ENCODE data around the gene LDLR. TPM values are rescaled to one million over a fixed set of nuclear protein-coding genes. Genes with fewer than 3 reads are reported as not detected.

Gene LDLR
- 10 to 100 TPM; 15.3 to 39.5 (median 20.0) TPM for polyA plus RNA-seq (ENCODE audit: insufficient read length in 10 of 10)
- long read RNA-seq, donor 1, partial matches to known transcripts, result 0 of 2 reads
- long read RNA-seq, donor 1, other reads (novel, unspliced or antisense), result 0 of 2 reads
- long read RNA-seq, donor 2, result 0 reads
- long read RNA-seq, donor 3, result 0 reads
- long read RNA-seq, donor 4, result 0 reads
- long read RNA-seq, donor 5, partial matches to known transcripts, result 20 of 22 reads
- long read RNA-seq, donor 5, other reads (novel, unspliced or antisense), result 0 of 22 reads
- long read RNA-seq, donor 6, partial matches to known transcripts, result 0 of 1 reads
- long read RNA-seq, donor 6, other reads (novel, unspliced or antisense), result 0 of 1 reads
- long read RNA-seq, donor 7, partial matches to known transcripts, result 0 of 4 reads
- long read RNA-seq, donor 7, other reads (novel, unspliced or antisense), result 0 of 4 reads
- long read RNA-seq, donor 8, partial matches to known transcripts, result 0 of 2 reads
- long read RNA-seq, donor 8, other reads (novel, unspliced or antisense), result 0 of 2 reads
- long read RNA-seq, donor 9, result 0 reads

DNA sequence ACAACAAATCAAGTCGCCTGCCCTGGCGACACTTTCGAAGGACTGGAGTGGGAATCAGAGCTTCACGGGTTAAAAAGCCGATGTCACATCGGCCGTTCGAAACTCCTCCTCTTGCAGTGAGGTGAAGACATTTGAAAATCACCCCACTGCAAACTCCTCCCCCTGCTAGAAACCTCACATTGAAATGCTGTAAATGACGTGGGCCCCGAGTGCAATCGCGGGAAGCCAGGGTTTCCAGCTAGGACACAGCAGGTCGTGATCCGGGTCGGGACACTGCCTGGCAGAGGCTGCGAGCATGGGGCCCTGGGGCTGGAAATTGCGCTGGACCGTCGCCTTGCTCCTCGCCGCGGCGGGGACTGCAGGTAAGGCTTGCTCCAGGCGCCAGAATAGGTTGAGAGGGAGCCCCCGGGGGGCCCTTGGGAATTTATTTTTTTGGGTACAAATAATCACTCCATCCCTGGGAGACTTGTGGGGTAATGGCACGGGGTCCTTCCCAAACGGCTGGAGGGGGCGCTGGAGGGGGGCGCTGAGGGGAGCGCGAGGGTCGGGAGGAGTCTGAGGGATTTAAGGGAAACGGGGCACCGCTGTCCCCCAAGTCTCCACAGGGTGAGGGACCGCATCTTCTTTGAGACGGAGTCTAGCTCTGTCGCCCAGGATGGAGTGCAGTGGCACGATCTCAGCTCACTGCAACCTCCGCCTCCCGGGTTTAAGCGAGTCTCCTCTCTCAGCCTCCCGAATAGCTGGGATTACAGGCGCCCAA, at the start of gene LDLR:
Gene LDLR (plus strand): TSS at position 210 of the 760 bp plus-strand sequence. CDS start 86 bp downstream, at position 296.
- DNase-seq, result peak; percentile 91 to 97 (median 93)

DNA sequence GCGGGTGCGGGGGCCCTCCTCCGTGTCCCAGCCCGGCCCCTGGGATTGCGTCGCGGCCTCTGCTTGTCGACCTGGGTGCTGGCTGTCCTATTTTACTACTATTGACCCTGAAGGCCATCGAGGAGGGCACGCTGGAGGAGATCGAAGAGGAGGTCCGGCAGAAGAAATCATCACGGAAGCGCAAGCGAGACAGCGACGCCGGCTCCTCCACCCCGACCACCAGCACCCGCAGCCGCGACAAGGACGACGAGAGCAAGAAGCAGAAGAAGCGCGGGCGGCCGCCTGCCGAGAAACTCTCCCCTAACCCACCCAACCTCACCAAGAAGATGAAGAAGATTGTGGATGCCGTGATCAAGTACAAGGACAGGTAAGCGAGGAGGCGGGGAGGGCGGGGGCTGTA, 48.1 kb upstream of the LDLR start:
- DNase-seq, result no peak

DNA sequence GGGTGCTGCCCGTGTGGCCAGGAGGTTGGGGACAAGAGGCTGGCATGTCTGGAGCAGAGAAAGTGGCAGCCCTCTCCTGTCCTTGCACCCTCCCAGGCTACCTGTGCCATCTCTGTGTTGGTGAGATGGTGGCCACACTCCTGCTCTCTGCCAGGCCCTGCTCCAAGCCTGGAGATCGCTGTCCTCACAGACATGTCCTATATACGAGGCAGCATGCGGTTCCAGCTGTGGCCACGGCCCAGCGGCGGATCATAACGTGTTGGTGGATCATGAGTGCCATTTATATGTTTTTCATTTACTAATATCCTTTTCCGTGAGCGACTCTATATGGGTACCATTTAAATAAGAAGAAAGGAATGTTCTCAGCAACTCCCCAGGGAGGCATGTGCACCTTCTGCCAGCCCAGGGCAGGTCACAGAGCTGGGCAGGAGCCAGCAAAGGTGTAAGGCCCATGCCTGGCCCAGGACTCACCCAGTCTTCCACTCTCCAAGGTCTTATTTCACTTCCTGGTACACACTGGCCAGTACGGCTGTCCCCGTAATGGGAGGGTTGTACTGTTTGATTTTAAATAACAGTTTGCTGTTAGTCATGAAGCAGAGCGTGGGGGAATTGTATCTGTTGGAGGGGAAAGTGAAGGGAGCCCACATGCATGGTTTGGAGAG, 47.2 kb upstream of the LDLR start:
- no peak for DNase-seq

DNA sequence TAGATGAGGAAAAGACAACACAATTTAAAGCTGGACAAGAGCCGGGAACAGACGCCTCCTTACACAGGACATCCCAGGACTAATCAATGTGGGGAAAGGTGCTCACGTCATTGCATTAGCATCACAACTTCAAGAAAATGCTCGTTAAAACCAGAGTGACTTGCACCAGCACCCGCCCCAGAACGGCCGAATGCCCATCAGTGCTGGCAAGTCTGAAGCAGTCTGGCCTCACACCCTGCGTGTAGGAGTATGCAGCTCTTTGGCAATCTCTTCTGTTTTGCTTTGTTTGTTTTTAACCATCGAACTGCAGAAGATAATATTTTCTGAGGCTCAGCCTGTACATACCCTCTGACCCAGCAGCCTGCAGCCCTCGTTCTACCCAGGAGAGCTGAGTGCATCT, 44.8 kb upstream of the LDLR start:
- DNase-seq, result no peak

DNA sequence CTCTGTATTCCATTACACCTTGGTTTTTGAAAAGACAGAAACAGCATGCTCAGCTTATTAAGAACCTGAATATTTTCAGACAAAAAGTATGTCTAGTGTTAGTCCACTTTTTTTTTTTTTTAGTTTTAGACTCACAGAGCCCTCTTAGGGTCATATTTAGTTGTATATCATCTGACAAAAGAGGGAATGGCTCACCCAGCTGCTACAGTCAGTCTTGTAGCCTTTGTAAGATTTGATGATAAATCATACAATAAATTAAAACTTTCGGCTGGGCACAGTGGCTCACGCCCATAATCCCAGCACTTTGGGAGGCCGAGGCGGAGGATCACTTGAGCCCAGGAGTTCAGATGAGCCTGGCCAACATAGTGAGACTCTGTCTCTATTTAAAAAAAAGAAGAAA, 43.7 kb upstream of the LDLR start:
- DNase-seq, result no peak

DNA sequence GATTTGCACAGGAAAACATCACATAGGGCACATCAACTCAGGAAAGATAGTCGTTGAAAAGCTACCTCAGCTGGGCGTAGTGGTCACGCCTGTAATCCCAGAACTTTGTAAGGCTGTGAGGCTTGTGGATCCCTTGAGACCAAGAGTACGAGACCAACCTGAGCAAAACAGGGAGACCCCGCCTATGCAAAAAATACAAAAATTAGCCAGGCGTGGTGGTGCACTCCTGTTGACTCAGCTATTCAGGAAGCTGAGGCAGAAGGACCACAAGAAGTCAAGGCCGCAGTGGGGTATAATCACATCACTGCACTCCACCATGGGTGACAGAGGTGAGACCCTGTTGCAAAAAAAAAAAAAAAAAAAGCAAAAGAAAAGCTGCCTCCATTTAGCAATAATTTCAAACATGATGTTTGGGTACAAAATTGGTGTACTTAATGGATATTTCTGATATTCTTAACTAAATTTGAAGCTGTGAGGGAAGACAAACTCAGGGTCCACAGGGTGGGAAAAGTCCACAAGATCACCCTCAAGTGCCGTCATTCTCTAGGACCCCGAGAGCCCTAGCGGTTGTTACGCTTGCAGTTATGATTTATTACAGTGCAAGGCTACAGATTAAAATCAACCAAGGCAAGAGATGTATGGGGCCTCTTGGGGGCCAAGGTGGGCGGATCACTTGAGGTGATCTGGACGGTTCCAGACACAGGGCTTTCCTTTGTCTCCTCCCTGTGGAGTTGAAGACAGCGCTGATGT, 42.5 kb upstream of the LDLR start:
- no peak for DNase-seq

DNA sequence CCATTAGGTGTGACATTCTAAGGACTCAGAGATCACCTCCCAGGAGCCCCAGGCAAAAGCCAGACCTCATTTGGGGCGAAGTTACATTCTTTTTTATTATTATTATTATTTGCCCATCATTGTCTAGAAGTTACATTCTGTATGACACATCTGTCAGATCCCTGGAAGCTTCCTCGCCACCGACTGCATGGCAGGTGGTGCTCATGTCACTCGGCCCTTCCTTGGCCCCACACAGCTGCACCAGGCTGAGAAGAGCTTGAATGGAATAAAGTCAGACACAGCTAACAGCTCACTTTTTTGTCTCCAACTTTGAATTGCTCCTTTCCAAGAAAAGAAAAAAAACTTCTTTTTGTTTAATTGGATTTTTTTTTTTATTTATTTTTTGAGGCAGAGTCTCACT, 41.4 kb upstream of the LDLR start:
- DNase-seq, result no peak

DNA sequence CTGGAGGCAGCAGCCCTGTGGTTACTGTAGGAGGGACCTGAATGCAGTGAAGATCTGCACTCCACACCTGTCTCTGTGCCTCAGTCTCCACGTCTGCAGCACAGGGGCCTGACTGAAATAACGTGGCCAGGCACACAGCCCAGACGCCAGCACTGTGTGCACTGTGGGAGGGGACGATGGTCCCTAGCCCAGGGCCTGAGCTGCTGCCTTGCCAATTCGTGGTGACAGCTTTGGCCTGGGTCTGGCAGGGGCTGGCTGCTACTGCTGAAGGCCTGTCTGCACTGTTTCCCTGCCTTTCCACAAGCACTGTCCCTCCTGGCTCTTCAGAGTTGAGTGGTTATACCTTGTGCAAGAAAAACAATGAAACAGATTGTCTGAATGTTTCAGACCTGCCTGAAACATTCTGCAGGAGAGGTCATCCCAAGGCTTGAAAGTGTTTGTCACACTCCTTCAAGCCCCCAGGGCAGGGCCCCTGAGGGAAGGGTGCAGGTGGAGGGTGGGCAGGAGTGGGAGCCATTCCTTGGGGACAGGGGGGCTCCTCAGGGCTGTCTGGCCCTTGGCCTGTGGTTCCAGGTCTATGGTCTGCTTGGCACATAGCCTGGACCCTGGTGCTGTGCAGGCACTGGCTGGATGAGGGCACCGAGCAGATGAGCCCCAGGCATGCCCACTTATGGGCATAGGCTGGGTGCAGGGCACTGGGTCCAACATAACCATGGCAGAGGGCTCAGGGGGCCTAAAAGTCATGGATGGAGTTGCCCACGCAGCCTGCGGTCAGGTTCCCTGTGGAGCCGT, 38.7 kb upstream of the LDLR start:
- DNase-seq, result no peak

DNA sequence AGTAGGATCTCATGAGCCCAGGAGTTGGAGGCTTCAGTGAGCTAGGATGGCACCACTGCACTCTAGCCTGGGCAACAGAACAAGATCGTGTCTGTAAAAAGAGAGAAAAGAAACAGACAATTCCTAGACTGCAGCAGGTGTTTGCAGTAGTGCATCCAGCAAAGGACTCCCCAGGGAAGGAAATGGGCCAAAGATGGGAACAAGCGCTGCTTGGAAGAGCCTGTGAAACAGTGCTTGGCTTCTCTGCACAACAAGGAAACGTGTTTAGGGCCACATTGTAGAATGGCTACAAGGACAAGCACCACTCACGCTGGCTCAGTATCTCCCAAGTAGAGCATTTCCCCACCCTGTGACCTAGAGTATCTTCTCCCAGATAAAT, 35.5 kb upstream of the LDLR start:
- peak in 2 of 3 donors; percentile 43 to 75 for DNase-seq

DNA sequence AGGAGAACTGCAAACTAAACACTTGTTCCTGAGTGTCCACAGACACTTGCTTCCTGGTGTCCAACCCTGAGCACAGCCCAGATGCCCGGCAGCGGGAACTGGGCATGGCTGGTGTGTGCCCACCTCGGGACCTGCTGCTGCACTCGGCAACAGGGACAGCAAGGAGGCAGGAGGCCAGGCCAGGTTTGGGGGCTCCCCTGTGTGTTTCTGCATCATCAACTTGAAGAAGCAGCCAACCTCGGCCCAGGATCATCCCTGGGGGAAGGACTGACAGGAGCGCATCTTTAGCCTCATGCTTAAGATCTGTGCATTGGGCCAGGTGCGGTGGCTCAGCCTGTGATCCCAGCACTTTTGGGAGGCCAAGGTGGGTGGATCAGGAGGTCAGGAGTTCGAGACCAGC, 35.1 kb upstream of the LDLR start:
- DNase-seq, result no peak

DNA sequence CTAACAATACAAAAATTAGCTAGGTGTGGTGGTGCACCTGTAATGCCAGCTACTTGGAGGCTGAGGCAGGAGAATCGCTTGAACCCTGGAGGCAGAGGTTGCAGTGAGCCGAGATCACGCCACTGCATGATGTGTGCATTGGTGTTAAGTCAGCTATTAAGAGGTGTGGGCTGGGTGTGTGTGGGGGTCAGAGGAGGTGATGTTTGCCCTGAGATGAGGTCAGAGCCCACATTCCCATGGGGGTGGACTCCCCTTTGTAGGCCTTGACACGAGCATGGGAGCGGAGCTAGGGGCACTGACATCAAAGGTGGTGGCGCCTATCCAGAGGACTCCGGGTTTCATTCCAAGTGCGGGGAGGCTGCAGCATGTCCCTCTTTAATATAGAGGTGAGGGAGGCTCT, 34.6 kb upstream of the LDLR start:
- no peak for DNase-seq

DNA sequence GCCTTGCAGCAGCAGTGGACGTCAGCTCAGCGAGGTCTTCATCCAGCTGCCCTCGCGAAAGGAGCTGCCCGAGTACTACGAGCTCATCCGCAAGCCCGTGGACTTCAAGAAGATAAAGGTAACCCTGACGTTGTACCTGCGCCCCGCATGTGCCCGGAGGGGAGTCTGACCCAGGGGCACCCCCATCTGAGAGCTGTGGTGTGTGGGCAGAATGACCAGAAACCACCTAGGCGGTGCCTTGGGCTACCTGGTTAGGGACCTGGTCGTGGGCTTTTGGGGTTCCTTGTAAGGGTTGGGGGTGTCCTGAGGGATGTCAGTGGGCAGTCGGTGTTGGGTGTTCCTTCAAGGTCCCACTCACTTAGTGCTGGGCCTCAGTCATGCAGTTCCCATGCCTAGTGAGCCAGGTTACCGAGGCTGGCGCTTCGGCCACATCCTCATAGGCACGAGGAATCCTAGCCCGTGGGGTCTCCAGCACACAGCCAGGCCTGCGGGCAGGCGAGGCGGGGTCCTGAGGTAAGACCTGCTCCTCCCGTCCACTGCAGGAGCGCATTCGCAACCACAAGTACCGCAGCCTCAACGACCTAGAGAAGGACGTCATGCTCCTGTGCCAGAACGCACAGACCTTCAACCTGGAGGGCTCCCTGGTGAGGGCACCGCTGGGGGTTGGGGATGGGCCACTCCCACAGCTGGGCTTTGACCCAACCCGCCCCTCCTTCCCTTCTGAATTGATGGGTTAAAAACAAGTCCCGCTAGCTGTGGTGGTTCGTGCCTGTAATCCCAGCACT, 30.8 kb upstream of the LDLR start:
- no peak for DNase-seq

DNA sequence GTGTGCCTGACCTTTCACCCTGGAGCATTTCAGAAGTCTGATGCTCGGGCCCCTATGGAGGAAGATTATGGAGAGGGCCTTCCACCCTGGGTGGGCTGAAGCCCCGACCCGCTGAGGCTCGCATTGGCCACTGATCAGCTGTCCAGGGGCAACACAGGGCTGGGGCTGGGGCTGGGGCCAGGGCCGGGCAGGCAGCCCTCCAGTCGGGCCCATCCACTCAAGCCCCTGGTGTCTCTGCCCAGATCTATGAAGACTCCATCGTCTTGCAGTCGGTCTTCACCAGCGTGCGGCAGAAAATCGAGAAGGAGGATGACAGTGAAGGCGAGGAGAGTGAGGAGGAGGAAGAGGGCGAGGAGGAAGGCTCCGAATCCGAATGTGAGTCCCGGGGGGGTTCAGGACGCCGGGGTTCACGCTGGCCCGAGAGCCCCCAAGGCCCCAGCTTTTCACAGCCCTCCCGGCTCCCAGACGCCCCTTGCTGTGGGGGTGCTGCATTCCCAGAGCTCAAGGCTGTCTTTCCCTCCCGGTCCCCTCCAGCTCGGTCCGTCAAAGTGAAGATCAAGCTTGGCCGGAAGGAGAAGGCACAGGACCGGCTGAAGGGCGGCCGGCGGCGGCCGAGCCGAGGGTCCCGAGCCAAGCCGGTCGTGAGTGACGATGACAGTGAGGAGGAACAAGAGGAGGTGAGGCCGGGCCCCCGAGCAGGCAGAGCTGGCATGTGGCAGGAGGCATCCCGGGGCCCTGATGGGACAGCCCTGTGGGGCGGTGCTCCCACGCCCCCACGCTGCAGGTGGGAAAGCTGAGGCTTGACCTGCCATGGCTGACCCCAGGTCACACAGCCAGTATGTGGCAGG, 29.5 kb upstream of the LDLR start:
- no peak for DNase-seq

DNA sequence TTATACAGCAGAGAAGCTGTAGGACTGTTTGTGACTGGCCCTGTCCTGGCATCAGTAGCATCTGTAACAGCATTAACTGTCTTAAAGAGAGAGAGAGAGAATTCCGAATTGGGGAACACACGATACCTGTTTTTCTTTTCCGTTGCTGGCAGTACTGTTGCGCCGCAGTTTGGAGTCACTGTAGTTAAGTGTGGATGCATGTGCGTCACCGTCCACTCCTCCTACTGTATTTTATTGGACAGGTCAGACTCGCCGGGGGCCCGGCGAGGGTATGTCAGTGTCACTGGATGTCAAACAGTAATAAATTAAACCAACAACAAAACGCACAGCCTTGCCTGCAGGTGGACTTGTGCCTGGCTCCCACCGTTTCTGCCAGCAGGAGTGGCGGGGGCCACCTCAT, 27.3 kb upstream of the LDLR start:
- no peak for DNase-seq

DNA sequence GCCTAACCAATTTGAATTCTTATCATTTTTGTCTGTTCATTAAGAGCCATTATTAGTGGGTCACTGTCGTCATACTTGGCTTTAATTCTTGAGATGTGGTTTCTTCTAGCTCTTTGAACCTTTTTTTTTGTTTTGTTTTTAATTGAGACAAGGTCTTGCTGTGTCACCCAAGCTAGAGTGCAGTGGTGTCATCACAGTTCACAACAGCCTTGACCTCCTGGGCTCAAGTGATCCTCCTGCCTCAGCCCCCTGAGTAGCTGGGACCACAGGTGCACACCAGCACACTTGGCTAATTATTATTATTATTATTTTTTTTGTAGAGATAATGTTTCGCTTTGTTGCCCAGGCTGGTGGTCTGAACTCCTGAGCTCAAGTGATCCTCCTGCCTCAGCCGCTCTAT, 25.8 kb upstream of the LDLR start:
- no peak for DNase-seq

DNA sequence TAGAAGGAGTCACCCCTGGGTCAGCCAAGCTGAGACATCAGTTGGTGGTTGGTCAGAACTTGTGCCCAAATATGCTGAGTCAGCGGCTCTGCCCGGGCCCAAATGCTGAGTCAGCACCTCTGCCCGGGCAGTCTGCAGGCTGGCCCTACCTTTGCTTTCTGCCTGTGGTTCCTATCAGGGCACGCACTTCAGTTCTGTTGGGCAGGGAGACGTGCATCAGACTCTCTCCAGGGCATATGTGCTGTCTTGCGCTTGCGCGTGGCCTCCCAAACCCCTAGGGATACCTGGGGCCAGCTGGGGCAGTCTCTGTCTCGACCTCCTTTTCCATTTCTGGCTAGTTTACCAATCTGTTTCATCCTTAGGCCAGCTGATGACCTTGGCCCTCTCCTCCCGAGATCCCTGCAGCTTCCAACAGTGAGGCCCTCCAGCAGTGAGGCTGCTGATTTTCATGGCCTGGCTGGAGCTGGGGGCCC, 24.4 kb upstream of the LDLR start:
- DNase-seq, result peak in 1 of 3 donors; percentile 16

DNA sequence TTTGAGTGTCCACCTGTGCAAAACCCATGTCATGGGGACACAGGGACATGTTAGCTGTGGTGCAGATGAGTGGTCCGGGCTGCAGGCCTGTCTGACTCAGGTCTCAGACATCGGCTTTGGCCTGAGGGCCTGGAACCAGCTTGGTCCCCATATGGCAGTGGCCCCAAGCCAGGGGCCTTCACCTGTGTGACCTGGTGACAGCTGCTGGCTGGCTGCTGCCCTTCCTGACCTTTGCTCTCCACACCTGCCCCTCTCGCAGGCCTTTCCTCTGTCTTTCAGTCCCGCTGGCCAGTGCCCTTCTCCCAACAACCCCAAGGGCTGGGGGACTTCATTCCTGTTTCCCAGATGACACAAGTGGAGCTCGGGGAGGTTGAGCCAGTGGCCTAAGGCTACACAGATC, 22.9 kb upstream of the LDLR start:
- no peak for DNase-seq

DNA sequence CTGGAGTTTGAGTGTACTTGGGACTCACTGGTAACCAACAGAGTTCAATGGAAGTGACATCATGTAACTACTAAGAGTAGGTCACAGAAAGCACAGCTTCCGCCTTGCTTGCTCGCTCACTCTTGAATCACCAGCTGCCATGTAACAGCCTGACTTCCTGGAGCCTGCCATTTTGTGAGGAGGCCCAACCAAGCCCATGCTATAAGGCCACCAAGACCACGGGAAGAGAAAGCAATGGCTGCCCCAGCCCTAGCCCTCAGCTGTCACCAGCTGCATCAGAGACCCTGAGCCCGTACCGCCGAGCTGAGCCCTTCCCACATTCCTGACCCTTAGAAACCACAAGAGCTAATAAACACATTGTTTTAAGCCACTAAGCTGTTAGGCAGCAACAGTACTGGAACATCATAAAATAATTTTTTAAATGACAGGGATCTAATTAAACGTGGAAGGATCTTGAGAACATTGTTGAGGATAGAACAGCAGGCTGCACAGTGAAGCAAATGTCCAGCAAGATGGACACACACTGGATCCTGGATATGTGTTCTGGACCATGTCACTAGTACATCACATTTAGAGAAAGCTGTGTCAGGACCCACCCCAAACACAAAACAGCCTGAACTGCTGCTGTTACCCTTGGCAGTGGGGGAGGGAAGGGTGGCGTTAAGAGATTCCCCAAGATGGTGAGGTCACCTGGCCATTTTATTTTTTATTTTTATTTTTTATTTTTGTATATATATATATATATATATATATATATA, 21.7 kb upstream of the LDLR start:
- no peak for DNase-seq
